ENCODE results near the gene FARS2.
"Not testable (repeated sequence)": the region's sequence is repeated elsewhere in the genome, so short reads cannot be mapped to it uniquely, and the experiment has no call there.

Gene FARS2

GRCh38 chr6:5781966-5782556 lies 520.7 kb downstream of the FARS2 start:
- H3K4me3 Mint-ChIP-seq: no peak overlapping the region
- H3K4me1 Mint-ChIP-seq (ENCODE audit: low read depth): no peaks in the 10 kb centered on the region
- no peak for DNase-seq (ENCODE audit: low spot score)
- no peaks in the 10 kb centered on the region for H3K36me3 Mint-ChIP-seq (ENCODE audit: low read depth)
- no peaks in the 10 kb centered on the region for H3K9me3 Mint-ChIP-seq
- H3K27me3 Mint-ChIP-seq (ENCODE audit: low read depth): no peaks in the 10 kb centered on the region
- no peak overlapping the region for H3K27ac Mint-ChIP-seq

- H3K4me1 Mint-ChIP-seq (ENCODE audit: low read depth): no peaks in the 10 kb centered on the region
- H3K9me3 Mint-ChIP-seq: no peaks in the 10 kb centered on the region
- DNase-seq (ENCODE audit: low spot score): no peak
- no peaks in the 10 kb centered on the region for H3K36me3 Mint-ChIP-seq (ENCODE audit: low read depth)
- H3K4me3 Mint-ChIP-seq: no peak overlapping the region
- no peaks in the 10 kb centered on the region for H3K27me3 Mint-ChIP-seq (ENCODE audit: low read depth)
- H3K27ac Mint-ChIP-seq: no peak overlapping the region
These were observed 521.7 kb downstream of the FARS2 start for GRCh38 chr6:5782783-5783547.

- no peaks in the 10 kb centered on the region for H3K27me3 Mint-ChIP-seq (ENCODE audit: low read depth)
- H3K4me1 Mint-ChIP-seq (ENCODE audit: low read depth): no peaks in the 10 kb centered on the region
- H3K9me3 Mint-ChIP-seq: no peaks in the 10 kb centered on the region
- no peaks in the 10 kb centered on the region for H3K36me3 Mint-ChIP-seq (ENCODE audit: low read depth)
- H3K4me3 Mint-ChIP-seq: no peak overlapping the region
- no peak for DNase-seq (ENCODE audit: low spot score)
- no peak overlapping the region for H3K27ac Mint-ChIP-seq
These were observed 522.3 kb downstream of the FARS2 start for GRCh38 chr6:5783584-5784089.

- DNase-seq (ENCODE audit: low spot score): no peak
- Mint-ChIP-seq H3K27me3 (ENCODE audit: low read depth) (peaks cover 3% of the 10 kb centered on the region), H3K27ac (no peak overlapping the region), H3K9me3 (no peaks in the 10 kb centered on the region), H3K36me3 (ENCODE audit: low read depth) (no peaks in the 10 kb centered on the region), H3K4me1 (ENCODE audit: low read depth) (no peaks in the 10 kb centered on the region), H3K4me3 (no peak overlapping the region)
These were observed 523.9 kb downstream of the FARS2 start for GRCh38 chr6:5785249-5785648.

- DNase-seq (ENCODE audit: low spot score): no peak
- no peak overlapping the region for H3K4me3 Mint-ChIP-seq
- no peaks in the 10 kb centered on the region for H3K4me1 Mint-ChIP-seq (ENCODE audit: low read depth)
- no peak overlapping the region for H3K27ac Mint-ChIP-seq
- H3K36me3 Mint-ChIP-seq (ENCODE audit: low read depth): no peaks in the 10 kb centered on the region
- H3K9me3 Mint-ChIP-seq: no peaks in the 10 kb centered on the region
- peaks cover 5% of the 10 kb centered on the region for H3K27me3 Mint-ChIP-seq (ENCODE audit: low read depth)
These were observed 525.1 kb downstream of the FARS2 start for GRCh38 chr6:5786321-5786968.

GRCh38 chr6:5786969-5787720 lies 525.8 kb downstream of the FARS2 start:
- Mint-ChIP-seq H3K9me3 (no peaks in the 10 kb centered on the region), H3K36me3 (ENCODE audit: low read depth) (no peaks in the 10 kb centered on the region), H3K4me1 (ENCODE audit: low read depth) (no peaks in the 10 kb centered on the region), H3K27me3 (ENCODE audit: low read depth) (peaks cover 6% of the 10 kb centered on the region), H3K4me3 (no peak overlapping the region), H3K27ac (no peak overlapping the region)
- no peak for DNase-seq (ENCODE audit: low spot score)

GRCh38 chr6:5789426-5789825 lies 528.1 kb downstream of the FARS2 start:
- not testable (repeated sequence) for H3K36me3 Mint-ChIP-seq (ENCODE audit: low read depth); H3K27ac Mint-ChIP-seq; H3K27me3 Mint-ChIP-seq (ENCODE audit: low read depth); H3K9me3 Mint-ChIP-seq; H3K4me3 Mint-ChIP-seq; DNase-seq (ENCODE audit: low spot score); H3K4me1 Mint-ChIP-seq (ENCODE audit: low read depth)

GRCh38 chr6:5796555-5796954 lies 535.2 kb downstream of the FARS2 start:
- not testable (repeated sequence) for H3K4me3 Mint-ChIP-seq; DNase-seq (ENCODE audit: low spot score); H3K27me3 Mint-ChIP-seq (ENCODE audit: low read depth); H3K4me1 Mint-ChIP-seq (ENCODE audit: low read depth); H3K27ac Mint-ChIP-seq; H3K36me3 Mint-ChIP-seq (ENCODE audit: low read depth)
- H3K9me3 Mint-ChIP-seq: peaks cover 17% of the 10 kb centered on the region

- not testable (repeated sequence) for H3K4me3 Mint-ChIP-seq; H3K27me3 Mint-ChIP-seq (ENCODE audit: low read depth); H3K27ac Mint-ChIP-seq; H3K4me1 Mint-ChIP-seq (ENCODE audit: low read depth); H3K36me3 Mint-ChIP-seq (ENCODE audit: low read depth); DNase-seq (ENCODE audit: low spot score)
- H3K9me3 Mint-ChIP-seq: peaks cover 13% of the 10 kb centered on the region
These were observed 545.1 kb downstream of the FARS2 start for GRCh38 chr6:5806406-5806805.

- Mint-ChIP-seq H3K27me3 (ENCODE audit: low read depth) (peaks cover 6% of the 10 kb centered on the region), H3K27ac (no peak overlapping the region), H3K4me3 (no peak overlapping the region), H3K9me3 (peaks cover 13% of the 10 kb centered on the region), H3K36me3 (ENCODE audit: low read depth) (no peaks in the 10 kb centered on the region), H3K4me1 (ENCODE audit: low read depth) (peaks cover 13% of the 10 kb centered on the region)
- DNase-seq (ENCODE audit: low spot score): no peak
These were observed 548.1 kb downstream of the FARS2 start for GRCh38 chr6:5809450-5809849.

- Mint-ChIP-seq H3K27ac (no peak overlapping the region), H3K4me3 (no peak overlapping the region)
These were observed 550.7 kb downstream of the FARS2 start for GRCh38 chr6:5811997-5812396.

GRCh38 chr6:5813625-5814027 lies 552.3 kb downstream of the FARS2 start:
- peak overlapping the region; percentile 43 for H3K27ac Mint-ChIP-seq
- H3K4me1 Mint-ChIP-seq (ENCODE audit: low read depth): peaks cover 13% of the 10 kb centered on the region
- DNase-seq (ENCODE audit: low spot score): peak; percentile 9
- peaks cover 11% of the 10 kb centered on the region for H3K27me3 Mint-ChIP-seq (ENCODE audit: low read depth)
- H3K9me3 Mint-ChIP-seq: no peaks in the 10 kb centered on the region
- H3K4me3 Mint-ChIP-seq: peak overlapping the region; percentile 46
- no peaks in the 10 kb centered on the region for H3K36me3 Mint-ChIP-seq (ENCODE audit: low read depth)

More at GRCh38 chr6:5811997-5812396, 550.7 kb downstream of the FARS2 start:
- peaks cover 13% of the 10 kb centered on the region for H3K4me1 Mint-ChIP-seq (ENCODE audit: low read depth)
- DNase-seq (ENCODE audit: low spot score): no peak
- H3K27me3 Mint-ChIP-seq (ENCODE audit: low read depth): peaks cover 6% of the 10 kb centered on the region
- H3K9me3 Mint-ChIP-seq: peaks cover 7% of the 10 kb centered on the region
- no peaks in the 10 kb centered on the region for H3K36me3 Mint-ChIP-seq (ENCODE audit: low read depth)

- DNase-seq (ENCODE audit: low spot score): no peak
- H3K4me1 Mint-ChIP-seq (ENCODE audit: low read depth): peaks cover 13% of the 10 kb centered on the region
- H3K36me3 Mint-ChIP-seq (ENCODE audit: low read depth): no peaks in the 10 kb centered on the region
- H3K27me3 Mint-ChIP-seq (ENCODE audit: low read depth): peaks cover 11% of the 10 kb centered on the region
- peak overlapping the region; percentile 43 for H3K27ac Mint-ChIP-seq
- no peaks in the 10 kb centered on the region for H3K9me3 Mint-ChIP-seq
- peak overlapping the region; percentile 46 for H3K4me3 Mint-ChIP-seq
These were observed 552.8 kb downstream of the FARS2 start for GRCh38 chr6:5814116-5814515.

GRCh38 chr6:5814901-5815300 lies 553.6 kb downstream of the FARS2 start:
- no peaks in the 10 kb centered on the region for H3K9me3 Mint-ChIP-seq
- no peaks in the 10 kb centered on the region for H3K36me3 Mint-ChIP-seq (ENCODE audit: low read depth)
- no peak overlapping the region for H3K27ac Mint-ChIP-seq
- peaks cover 11% of the 10 kb centered on the region for H3K27me3 Mint-ChIP-seq (ENCODE audit: low read depth)
- peaks cover 12% of the 10 kb centered on the region for H3K4me1 Mint-ChIP-seq (ENCODE audit: low read depth)
- DNase-seq (ENCODE audit: low spot score): no peak
- no peak overlapping the region for H3K4me3 Mint-ChIP-seq
